Stimulated activated naive CD4-positive, alpha-beta T cell (primary cell): ENCODE measurements around the gene CRNKL1.
"Not testable (repeated sequence)": the region's sequence is repeated elsewhere in the genome, so short reads cannot be mapped to it uniquely, and the experiment has no call there.

Experiments
- DNase-seq, 6 experiments: peaks; one replicate each; lab custom pipeline; 2025; lab: John Stamatoyannopoulos, UW

Gene CRNKL1

DNA sequence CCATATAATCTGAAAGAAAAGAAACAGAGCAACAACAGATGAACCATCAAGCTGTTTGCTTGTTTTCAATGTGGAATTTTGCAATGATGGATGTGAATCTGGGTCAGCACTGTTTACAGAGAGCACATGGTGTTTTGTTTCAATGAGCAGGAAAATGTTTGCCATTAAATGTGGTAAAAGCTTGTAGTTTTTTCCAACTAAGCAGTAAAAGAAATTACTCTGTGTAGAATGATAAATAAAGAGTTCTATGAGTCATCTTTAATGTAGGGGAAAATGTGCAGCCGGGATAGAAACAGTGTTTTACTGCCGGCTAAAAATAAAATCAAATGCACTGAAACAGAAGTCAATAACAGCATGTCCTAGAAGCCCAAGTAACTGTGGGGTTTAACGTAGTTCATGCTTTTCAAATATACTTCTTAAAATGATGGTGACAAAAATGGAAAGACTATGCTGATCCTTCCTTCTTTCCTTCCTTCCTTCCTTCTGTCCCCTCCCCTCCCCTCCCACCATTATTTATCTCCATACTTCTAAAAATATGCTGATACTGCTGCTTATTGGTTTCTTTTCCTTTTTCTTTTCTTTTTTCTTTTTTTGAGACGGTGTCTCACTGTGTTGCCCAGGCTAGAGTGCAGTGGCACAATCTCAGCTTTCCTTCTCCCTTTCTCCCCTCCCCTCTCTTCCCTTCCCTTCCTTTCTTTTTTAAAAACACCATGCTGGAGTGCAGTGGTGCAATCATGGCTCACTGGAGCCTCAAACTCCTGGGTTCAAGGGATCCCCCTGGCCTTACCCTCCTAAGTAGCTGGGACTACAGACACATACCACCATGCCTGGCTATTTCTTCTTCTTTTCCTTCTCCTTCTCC, 41.4 kb downstream of the CRNKL1 start:
- DNase-seq, result no peak

DNA sequence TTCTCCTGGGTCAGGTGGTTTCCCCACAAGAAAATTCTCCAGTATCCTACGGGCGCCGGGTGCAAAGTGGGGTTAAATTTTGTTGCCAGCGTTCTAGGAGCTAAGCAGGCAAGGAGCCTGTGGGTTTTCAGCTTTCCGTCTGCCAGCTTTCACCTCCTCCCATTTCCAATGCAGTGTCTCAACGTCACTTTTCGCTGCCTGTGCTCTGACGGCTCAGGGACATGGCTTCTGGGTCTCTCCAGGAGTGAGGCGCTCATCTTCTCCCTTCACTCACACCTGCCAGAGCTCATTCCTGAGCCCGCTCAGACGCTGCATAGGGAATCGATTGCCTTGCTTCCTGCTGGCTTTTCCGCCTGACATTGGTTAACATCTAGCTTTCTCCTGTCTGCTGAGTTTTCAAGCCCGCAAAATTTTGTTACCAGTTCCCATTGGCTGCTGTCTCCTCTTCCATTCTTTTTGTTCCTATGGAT, 42.4 kb downstream of the CRNKL1 start:
- no peak for DNase-seq

DNA sequence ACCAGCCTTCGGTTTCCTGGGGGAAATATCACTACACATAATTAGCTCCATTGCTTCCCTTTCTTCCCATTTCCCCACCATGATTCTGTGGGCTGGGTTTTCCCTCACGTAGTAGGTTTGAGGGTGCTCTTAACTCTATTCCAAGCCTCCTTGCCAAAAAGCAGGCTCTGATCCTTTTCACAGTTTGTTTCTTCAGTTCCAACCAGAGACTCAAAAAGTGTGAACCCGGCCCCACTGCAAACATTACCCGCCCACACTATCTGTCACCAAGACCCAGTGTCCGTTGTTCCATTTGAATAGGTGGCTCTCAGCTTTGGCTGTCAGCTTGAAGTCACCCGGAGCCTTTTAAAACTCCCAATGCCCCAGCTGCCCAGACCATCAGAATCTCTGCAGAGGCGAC, 46.9 kb downstream of the CRNKL1 start:
- no peak for DNase-seq

DNA sequence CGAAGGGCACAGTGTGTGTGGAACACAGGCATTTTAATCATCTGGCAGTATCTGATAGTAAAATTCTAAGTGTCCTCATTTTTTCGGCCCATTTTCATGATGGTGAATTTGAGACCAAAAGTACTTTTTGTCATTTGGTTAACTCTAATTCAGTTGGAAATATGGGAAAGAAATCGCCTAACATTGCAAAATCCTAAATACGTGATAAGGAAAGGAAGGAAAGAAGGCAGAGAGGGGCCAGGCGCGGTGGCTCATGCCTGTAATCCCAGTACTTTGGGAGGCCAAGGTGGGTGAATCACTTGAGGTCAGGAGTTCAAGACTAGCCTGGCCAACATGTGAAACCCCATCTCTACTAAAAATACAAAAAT, 48.3 kb downstream of the CRNKL1 start:
- not testable (repeated sequence) for DNase-seq

DNA sequence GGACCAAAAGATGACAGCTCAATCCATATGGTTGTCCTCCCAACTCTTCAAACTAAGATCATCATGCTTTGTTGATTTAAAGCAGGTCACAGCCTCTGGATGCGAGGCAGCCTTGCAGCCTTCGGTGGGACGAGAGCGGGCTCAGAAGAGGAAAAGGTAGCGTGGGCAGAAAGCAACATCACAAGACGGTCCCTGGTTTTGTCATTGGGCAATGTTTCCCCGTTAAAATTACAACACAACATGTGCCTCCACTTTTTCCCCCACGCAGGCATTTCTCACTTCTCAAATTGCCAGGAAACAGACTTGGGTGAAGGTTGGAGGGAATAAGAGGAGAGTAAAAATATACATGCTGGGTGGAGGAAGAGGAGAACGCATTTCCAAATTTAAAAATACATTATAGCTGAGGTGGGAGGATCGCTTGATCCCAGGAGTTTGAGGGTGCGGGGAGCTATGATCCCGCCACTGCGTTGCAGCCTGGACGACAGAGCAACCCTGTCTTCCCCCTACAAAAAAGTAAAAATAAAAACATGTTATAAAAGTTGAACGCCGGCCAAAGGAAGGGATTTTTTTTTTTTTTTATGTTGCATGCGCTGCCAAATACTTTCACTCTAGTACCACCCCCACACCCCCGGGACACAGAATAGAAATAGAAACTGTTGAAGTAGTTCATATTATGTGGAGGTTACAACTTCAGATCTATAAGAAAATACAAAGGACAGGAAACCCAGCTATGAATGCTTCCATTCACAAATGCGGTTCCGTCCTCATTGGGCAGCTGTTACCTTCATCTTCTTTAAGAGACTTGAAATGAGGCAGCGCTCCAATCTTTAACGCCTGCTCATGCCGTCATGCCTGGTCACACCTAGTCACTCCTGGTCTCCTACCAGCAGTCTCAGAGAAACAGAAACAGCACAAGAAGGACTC, 49.0 kb downstream of the CRNKL1 start:
- peak in 1 of 6 experiments; percentile 11 for DNase-seq

DNA sequence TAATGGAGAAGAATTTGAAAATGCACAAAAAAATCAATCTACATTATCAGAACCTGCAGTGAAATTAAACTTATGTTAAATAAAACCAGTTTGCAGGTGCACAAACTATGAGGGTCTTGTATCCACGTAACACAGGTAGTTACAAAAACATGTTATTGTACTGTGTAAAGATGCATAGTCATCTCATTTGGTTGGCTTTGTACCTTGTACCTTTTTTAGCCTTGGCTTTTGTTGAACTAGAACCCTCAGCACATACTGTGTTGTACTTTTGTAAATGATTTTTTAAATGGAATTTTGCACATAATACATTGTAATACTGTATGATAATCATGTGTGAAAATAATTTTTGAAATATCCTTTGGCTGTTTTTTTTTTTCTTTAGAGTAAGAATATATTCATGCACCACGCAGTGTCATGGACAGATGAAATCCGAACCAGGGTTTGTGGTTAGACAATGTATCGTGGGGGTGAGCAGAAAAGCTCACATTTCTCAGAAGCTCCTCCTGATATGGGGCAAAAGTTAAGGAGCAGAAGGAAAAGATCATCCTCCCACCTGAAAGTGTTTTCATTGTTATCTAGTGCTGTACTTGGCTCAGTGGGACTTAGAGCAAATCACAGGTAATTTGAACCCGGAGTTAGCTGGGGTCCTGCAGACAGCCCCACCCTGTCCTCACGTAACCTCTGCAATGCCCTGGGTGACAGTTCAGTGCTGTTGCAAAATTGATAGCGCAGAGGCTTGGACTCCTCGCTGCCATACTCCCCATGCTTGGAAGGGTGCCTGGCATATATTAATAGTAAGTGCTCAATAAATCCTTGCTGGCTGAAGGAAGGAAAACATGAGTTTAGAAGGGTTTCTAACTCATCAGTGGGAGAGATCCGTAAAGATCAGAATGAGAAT, 49.9 kb downstream of the CRNKL1 start:
- no peak for DNase-seq

DNA sequence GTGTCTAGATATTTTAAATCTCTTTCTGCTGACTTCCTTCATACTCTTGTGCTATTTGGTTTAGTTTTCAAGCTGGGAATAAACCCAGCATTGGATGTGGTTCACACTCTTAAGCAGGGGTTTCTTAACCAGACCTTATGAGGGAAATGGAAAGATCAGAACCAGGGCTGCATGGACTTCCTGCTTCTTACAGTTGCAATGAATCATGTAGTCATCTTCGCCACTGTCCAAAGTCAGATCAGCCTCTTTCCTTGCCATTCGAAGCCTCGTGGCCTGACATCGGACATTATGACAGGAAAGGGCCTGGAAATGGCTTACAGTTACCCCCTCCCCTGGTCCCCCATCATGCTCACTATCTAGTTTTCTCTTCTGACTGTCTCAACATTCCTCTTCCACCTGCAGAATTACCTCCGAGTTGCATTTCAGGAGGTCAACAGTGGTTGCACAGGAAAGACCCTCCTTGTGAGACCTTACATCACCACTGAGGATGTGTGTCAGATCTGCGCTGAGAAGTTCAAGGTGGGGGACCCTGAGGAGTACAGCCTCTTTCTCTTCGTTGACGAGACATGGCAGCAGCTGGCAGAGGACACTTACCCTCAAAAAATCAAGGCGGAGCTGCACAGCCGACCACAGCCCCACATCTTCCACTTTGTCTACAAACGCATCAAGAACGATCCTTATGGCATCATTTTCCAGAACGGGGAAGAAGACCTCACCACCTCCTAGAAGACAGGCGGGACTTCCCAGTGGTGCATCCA, 51.9 kb downstream of the CRNKL1 start:
- no peak for DNase-seq

DNA sequence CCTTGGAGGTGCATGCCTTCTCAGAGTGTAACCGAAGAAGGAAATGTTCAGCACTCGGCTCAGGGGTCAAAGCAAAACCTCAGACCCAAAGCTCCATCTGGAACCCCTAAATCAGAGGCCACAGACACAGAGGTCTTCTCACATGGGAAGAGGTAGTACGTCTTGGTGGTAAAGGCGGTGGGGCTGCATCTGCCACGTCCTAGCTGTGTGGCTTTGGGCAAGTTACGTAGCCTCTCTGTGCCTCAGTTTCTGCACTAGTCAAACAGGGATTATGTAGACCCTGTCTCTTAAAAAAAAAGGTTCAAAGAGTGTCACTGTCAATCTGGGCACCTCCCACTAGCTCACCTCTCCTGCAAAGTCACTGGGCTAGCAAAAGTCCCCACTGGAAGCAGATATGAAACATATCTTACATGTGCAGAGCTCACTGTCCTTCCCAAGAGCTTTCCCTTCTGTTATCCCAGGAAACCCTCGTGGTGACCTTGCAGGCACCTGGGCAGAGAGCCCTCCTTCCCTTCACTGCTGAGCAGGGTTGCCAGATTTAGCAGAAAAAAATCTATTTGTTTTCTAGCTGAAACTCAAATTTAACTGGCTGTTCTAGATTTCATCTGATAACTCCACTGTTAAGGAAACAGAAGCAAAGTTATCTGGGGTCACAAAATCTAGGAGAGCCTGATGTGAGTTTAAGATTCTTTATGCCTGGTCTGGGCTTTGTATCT, 53.1 kb downstream of the CRNKL1 start:
- DNase-seq, result no peak

DNA sequence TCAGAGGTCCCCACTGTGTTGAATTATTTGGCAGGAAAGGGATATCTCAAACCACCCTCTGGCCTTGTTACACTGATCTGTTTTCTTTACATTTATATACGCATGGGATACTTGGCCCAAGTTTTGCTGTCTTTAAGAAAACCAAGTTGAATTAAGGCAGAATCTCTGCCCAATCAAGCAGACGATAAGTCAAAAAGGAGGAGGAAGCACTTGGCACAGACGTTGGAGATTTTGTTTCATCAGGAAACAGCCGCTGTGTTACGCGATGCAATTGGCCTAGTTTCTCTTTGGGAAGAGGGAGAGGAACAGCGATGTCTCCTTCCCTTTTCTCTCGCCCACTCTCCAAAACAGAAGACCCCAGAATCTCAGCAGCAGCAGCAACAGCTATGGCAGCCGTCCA, 55.3 kb downstream of the CRNKL1 start:
- no peak for DNase-seq

DNA sequence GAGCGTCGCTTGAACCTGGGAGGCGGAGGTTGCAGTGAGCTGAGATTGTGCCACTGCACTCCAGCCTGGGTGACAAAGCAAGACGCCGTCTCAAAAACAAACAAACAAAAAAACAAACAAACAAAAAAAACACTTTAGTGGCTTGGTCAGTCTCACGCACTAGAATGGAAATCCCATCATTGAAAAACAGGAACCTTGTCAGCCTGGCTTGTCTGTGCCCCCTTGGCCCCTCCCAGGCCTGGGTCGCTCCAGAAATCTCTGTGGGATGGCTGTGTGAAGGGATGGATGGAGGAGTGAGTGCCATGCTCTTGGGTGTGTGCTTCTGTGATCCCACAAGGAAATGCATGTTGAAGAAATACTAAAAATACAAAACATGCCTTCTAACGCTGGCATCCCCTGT, 56.0 kb downstream of the CRNKL1 start:
- DNase-seq, result no peak

DNA sequence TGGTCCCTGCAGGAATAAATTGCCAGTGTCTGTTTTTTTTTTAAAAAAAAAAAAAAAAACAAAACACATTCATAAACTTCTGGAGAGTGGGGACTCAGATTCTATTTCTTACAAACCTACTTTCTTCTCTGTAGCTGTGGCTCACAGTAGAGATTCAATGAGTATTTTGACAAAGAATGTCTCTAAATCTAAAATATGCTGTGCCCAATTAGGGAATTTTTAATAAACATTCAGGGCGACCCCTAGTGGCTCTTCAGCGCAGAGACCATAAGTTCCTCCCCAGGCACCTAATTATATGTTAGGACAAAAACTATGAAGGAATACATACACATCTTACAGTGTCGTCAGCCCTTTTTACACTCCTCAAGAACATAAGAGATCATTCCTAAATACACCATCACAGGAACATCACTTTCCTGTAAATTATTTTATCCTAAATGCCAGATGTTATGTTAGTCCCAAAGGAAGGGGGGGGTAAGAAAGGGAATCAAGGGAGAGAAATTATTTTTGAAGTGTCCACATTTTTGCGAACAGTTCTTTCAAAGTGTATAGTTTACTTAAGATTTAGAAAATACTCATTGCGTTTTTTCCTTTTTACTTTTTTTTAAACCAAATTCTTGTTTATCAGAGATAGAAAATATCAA, 56.9 kb downstream of the CRNKL1 start:
- DNase-seq, result peak in 2 of 6 experiments; percentile 9 to 32

DNA sequence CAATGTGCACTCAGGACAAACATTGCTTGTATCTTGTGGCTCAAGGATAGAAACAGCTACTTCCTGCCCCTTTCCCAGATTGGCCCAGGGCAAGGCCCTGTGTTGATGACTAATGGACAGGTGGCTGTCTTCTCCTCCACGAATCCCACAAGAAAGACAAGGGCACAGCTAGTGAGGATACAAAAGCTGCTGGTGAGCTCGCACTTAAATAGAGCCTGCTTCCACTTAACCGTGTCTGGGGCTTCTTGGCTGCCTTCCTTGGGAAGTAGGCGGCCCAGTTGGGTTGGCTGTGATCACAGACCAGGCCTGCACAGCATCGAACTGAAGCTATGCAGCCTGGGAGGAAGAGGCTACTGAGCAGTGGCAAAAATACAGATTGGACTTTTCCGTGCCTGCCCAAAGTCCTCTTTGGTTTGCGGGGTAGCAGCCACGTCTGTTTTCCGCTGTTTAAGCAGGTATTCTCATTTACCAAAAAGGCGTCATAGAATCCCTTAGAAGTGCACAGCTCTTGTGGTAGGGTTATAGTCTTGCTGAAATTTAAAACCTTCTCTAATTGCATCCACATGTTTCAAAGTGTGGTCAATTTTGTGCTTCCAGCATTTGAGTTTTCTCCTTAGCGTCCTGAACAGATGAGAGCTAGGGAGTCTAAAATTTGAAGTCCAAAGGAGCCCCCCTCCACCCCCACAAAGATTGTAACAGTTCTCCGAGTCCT, 58.2 kb downstream of the CRNKL1 start:
- DNase-seq, result no peak

DNA sequence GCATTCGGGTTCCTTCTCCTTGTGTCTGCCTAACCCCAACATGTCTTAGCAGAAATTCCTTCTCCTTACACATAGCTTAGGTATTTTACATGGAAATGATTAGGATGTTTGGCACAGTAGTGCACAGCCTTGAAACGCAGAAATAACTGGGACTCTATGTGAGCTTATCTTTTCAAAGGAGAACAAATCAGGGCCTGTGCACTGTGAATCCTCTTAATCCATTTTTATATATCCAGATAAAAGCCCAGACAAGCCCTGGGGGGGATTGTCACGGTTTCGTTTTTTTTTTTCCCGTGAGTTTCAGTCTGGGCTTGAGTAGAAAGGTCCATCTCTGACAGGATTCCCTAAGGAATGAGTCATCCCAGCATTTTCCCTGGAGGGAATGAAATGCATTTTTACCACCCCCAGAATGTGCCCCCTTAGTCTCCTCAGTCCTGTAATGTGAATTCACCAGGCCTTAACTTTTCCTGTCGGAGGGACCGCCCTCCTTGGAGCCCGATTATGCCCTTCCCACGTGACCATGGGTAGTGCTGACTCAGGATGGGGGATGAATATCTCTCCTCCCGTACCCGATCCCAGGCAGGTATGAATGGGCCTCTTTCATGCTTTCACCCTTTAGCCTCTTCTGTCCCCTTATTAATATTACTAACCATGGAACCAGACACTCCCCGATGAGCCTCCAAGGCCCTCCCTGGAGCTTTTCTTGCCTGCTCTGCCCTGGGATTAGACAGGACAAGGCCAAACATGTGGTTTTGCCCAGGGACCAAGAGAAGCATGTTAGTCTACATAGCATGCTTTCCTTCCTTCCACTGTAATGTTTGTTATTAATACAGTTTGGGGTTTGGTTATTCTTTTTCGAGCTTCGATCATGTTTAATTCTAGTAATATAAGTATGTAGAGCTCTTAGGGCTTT, 59.0 kb downstream of the CRNKL1 start:
- DNase-seq, result no peak

DNA sequence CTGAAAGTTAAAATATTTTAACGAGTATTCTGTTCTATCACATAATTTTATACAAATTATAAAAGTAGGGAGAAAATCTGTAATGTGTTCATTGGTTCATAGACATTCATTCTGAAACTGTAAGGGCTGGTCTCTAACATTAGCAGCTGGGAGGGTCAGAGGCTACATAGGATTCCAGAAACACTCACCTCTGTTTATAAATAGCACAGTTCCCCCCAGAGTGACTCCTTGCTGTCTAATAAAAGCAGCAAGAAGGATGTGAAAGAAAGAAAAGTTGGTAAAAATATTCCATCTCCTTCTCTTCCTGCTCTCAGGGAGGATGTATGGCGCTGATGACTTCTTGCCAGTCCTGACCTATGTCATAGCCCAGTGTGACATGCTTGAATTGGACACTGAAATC, 60.4 kb downstream of the CRNKL1 start:
- DNase-seq, result no peak

DNA sequence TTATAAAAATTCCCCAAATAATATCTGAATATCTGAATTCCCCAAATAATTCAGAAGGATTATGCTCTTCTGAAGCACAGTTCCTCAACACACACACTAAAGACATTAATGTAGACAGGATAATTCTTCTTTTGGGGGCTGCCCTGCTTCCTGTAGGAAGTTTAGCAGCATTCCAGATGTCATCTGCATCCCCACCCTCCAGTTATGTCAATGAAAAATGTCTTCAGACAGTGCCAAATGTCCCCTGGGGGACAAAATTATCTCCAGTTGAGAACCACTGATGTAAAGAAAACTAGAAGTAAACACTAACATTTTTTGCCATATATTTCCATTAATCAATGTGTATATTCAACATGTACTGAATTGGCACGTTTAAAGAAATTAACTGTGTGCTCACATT, 61.0 kb downstream of the CRNKL1 start:
- DNase-seq, result no peak

DNA sequence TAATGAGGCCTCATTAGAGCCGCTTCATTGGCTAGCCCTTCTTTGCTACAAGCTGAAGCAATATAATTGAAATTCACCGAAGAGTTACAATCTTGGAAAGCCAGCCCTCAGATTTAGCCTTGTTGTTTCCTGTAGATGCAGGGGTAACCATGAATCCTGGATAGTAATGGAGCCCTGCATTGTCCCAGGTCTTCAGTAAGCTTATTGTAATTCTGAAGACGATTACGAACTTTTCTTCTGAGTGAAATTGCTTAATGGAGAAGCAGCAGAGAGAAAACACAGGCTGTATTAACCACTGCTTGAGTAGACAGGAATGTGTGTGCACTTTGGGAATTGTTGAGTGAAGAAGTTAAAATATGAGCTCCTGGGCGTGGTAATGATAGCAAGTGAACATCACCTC, 61.4 kb downstream of the CRNKL1 start:
- no peak for DNase-seq

DNA sequence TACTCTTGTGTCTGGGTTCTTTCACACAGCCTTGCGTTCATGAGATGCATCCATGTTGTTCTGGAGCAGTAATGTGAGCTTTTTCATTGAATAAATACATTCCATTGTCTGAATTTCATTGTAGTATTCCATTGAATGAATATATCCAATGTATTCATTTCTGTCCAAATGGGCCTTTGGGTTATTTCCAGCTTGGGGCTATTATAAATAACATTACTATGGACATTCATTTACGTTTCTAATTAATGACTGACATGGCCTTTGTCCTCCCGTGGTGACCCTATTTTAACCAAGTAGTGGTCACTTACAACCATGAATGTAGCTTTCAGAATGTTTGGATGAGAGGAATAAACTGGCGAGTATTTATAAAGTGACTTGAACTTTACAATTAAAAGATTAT, 65.2 kb downstream of the CRNKL1 start:
- DNase-seq, result no peak

DNA sequence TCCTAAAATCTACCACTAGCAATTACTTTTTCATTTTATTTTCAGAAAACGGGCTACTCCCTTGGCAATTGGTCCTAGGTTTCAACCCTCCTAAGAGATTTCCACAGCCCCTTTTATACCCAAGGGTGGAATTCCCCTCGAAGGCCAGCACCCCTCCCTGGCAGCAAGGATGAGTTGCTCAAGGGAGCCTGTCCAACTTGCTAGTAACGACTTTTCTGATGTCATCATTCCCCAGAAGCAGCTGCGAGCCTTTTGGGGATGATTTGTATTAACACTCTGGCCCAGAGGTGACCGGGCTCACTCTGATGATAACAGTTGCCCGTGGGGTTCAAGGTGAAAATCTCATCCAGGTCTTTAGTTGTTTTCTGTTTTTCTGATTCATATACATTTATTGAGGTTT, 65.8 kb downstream of the CRNKL1 start:
- DNase-seq, result no peak
